K562 (cell line): Measurements from ENCODE around the gene TGFB2. TPM values are rescaled to one million over a fixed set of nuclear protein-coding genes. Genes with fewer than 3 reads are reported as not detected.

Experiments used
- BDP1 ChIP-seq: IDR thresholded peaks from 3 replicates; pipeline ENCODE4 v1.6.1; 2011; ENCODE audit not compliant: insufficient read length, insufficient read depth
- CBX8 ChIP-seq: fragments of 200-600 bp; sonication (generic); IDR thresholded peaks from 2 replicates; pipeline ENCODE4 v1.6.1; 2012; ENCODE audit warnings: borderline replicate concordance, mixed run types, low read depth, mild to moderate bottlenecking, moderate library complexity, mixed read lengths, low read length, control low read depth, inconsistent platforms; ENCODE audit not compliant: poor library complexity, severe bottlenecking; ENCODE audit errors: extremely low read depth
- CSDE1 ChIP-seq, 2 experiments: fragments of 450-650 bp; IDR thresholded peaks; 2 replicates each; pipeline ENCODE4 v1.6.1; 2016; ENCODE audit warnings: mild to moderate bottlenecking in 1 of 2
- CUX1 ChIP-seq: fragments of 200-800 bp; sonication (Bioruptor generic); IDR thresholded peaks from 2 replicates; pipeline ENCODE4 v1.6.1; 2016; ENCODE audit warnings: missing genetic modification characterization, missing compliant biosample characterization
- CXXC5 ChIP-seq: fragments of 250-450 bp; sonication (Bioruptor Pico); IDR thresholded peaks from 2 replicates; pipeline ENCODE4 v1.8.0; 2022; ENCODE audit warnings: inconsistent platforms, mild to moderate bottlenecking, moderate library complexity
- DPF2 ChIP-seq: fragments of 450-650 bp; IDR thresholded peaks from 2 replicates; pipeline ENCODE4 v1.6.1; 2016
- HEY1 ChIP-seq: fragments of 250-450 bp; sonication (Bioruptor Pico); IDR thresholded peaks from 2 replicates; pipeline ENCODE4 v1.5.0; 2020; ENCODE audit warnings: mild to moderate bottlenecking, moderate library complexity, borderline replicate concordance
- IFI16 ChIP-seq: fragments of 250-450 bp; sonication (Bioruptor Pico); IDR thresholded peaks from 2 replicates; pipeline ENCODE4 v2.1.2; 2022; ENCODE audit warnings: mild to moderate bottlenecking, inconsistent platforms
- MLLT1 ChIP-seq, 2 experiments: fragments of 450-650 bp; IDR thresholded peaks; 2 replicates each; pipeline ENCODE4 v1.6.1; 2016
- NR2C2 ChIP-seq, 2 experiments: fragments of 200-800 bp in 1 of 2; sonication (Bioruptor generic) in 1 of 2; sonication (generic) in 1 of 2; formaldehyde crosslinking in 1 of 2; IDR thresholded peaks; 2 replicates each; pipeline versions ENCODE4 v1.6.1 to v1.8.0; 2016 to 2022; ENCODE audit warnings: mild to moderate bottlenecking in 1 of 2, missing compliant biosample characterization in 1 of 2, missing genetic modification characterization in 1 of 2, missing genetic modification reagents in 1 of 2
- RBFOX2 ChIP-seq: fragments of 200-400 bp; formaldehyde crosslinking; IDR thresholded peaks from 2 replicates; pipeline ENCODE4 v1.6.1; 2017; ENCODE audit warnings: low read depth, mild to moderate bottlenecking, low read length, moderate library complexity
- RCOR1 ChIP-seq, 2 experiments: IDR thresholded peaks; 2 replicates each; pipeline ENCODE4 v1.6.1; 2012; ENCODE audit warnings: low read depth in 2 of 2, low read length in 2 of 2, borderline replicate concordance in 1 of 2, improper control_type of control experiment in 1 of 2
- RNF219 ChIP-seq: fragments of 250-450 bp; sonication (Bioruptor Pico); IDR thresholded peaks from 2 replicates; pipeline ENCODE4 v1.5.0; 2022; ENCODE audit warnings: mild to moderate bottlenecking
- SRSF9 ChIP-seq: fragments of 200-400 bp; formaldehyde crosslinking; IDR thresholded peaks from 2 replicates; pipeline ENCODE4 v1.6.1; 2017; ENCODE audit warnings: low read depth, low read length, borderline replicate concordance
- ZFX ChIP-seq: sonication (generic); formaldehyde crosslinking; IDR thresholded peaks from 2 replicates; pipeline ENCODE4 v1.8.0; 2022; ENCODE audit warnings: mild to moderate bottlenecking, missing genetic modification reagents, moderate library complexity
- ZNF133 ChIP-seq: fragments of 250-450 bp; sonication (Bioruptor Pico); IDR thresholded peaks from 2 replicates; pipeline ENCODE4 v1.4.0; 2020; ENCODE audit warnings: mild to moderate bottlenecking
- polyA plus RNA-seq, 8 experiments: library from polyadenylated mRNA; depleted of rRNA in 4 of 8; stranded (reverse) in 5 of 8; unstranded in 3 of 8; fragments of >200 nt; fragmentation: Nextera tagmentation in 2 of 8; fragmentation: Illumina TruSeq in 1 of 8; extraction: Ambion mirVana in 2 of 8; extraction: Trizol in 1 of 8; gene quantifications; 2 replicates each; pipeline versions ENCODE4 v1.2.1 to v1.2.3, GENCODE V29; 2011 to 2014; ENCODE audit warnings: inconsistent platforms in 1 of 8, missing spikeins in 1 of 8
- total RNA-seq, 7 experiments: library from RNA; depleted of rRNA in 6 of 7; stranded (reverse); fragments of >200 nt in 6 of 7; fragmentation: Illumina TruSeq in 2 of 7; extraction: Trizol in 2 of 7; gene quantifications; 2 replicates each; pipeline versions ENCODE4 v1.2.1 to v1.2.3, GENCODE V29; 2011 to 2021; ENCODE audit warnings: low replicate concordance in 1 of 7

The TGFB2 gene
- total and polyA plus RNA-seq, 9 of the 15 experiments (the other 6 are each of a cell fraction or from before 2014, with no cell fraction given): 0.03 to 0.41 (median 0.11) TPM; not detected in 3

- TF ChIP-seq IFI16 (no peak), RCOR1 (IDR thresholded peaks at IDR 0.05; ENCODE audit: borderline replicate concordance in 1 of 2, low read depth in 2 of 2, low read length in 2 of 2) (peak in 1 of 2 experiments; percentile 8; a peak in 1 of 4 replicates), ZFX (CRISPR knock-in tag) (no peak), DPF2 (peak; percentile 79), CUX1 (CRISPR knock-in tag) (no peak), RBFOX2 (no peak), ZNF133 (CRISPR knock-in tag) (no peak), HEY1 (CRISPR knock-in tag) (no peak), BDP1 (no peak), SRSF9 (no peak), NR2C2 (CRISPR knock-in tag; IDR thresholded peaks at IDR 0.05) (no peak), NR2C2 (tag; IDR thresholded peaks at IDR 0.05) (no peak), MLLT1 (IDR thresholded peaks at IDR 0.05) (no peak), CBX8 (no peak), CXXC5 (CRISPR knock-in tag) (peak; percentile 88), RNF219 (no peak), CSDE1 (IDR thresholded peaks at IDR 0.05) (no peak)
These were observed at the start of gene TGFB2 (continued) for GRCh38 chr1:218344814-218345672.
